ES-I3 (cell line): ENCODE data around the gene MRPS25.

Source experiments
- H3K36me3 ChIP-seq: 2 replicates; pipeline ENCODE4 v1.6.1; 2013; ENCODE audit warnings: mild to moderate bottlenecking, low read length, control low read depth, moderate library complexity; ENCODE audit not compliant: insufficient read depth
- H3K4me1 ChIP-seq: 2 replicates; pipeline ENCODE4 v1.6.1; 2013; ENCODE audit warnings: mild to moderate bottlenecking, control low read depth, low read length; ENCODE audit not compliant: insufficient read depth
- H3K9ac ChIP-seq: 2 replicates; pipeline ENCODE4 v1.6.1; 2013; ENCODE audit warnings: low read depth, mild to moderate bottlenecking, low read length, moderate library complexity
- H3K9me3 ChIP-seq: 2 replicates; pipeline ENCODE4 v1.6.1; 2013; ENCODE audit warnings: mild to moderate bottlenecking, low read length, moderate library complexity; ENCODE audit not compliant: control insufficient read depth, insufficient read depth

Gene MRPS25

GRCh38 chr3:15043408-15044171 is 21.5 kb downstream of the MRPS25 start:
- Histone ChIP-seq H3K9ac (no peak overlapping the region), H3K9me3 (no peaks in the 10 kb centered on the region), H3K4me1 (no peaks in the 10 kb centered on the region), H3K36me3 (peaks cover 41% of the 10 kb centered on the region)

GRCh38 chr3:15042936-15043335 is 22.2 kb downstream of the MRPS25 start:
- Histone ChIP-seq H3K9me3 (no peaks in the 10 kb centered on the region), H3K9ac (no peak overlapping the region), H3K4me1 (no peaks in the 10 kb centered on the region), H3K36me3 (peaks cover 45% of the 10 kb centered on the region)

- Histone ChIP-seq H3K9ac (no peak overlapping the region), H3K9me3 (no peaks in the 10 kb centered on the region), H3K4me1 (no peaks in the 10 kb centered on the region), H3K36me3 (peaks cover 48% of the 10 kb centered on the region)
Observed at GRCh38 chr3:15041950-15042349, 23.2 kb downstream of the MRPS25 start.

- Histone ChIP-seq H3K9me3 (no peaks in the 10 kb centered on the region), H3K36me3 (peaks cover 41% of the 10 kb centered on the region), H3K4me1 (no peaks in the 10 kb centered on the region), H3K9ac (no peak overlapping the region)
Observed at GRCh38 chr3:15040844-15041243, 24.3 kb downstream of the MRPS25 start.

GRCh38 chr3:15038306-15038705 is 26.8 kb downstream of the MRPS25 start:
- no peaks in the 10 kb centered on the region for H3K4me1 ChIP-seq
- H3K9me3 ChIP-seq, result no peaks in the 10 kb centered on the region
- peaks cover 24% of the 10 kb centered on the region for H3K36me3 ChIP-seq
- H3K9ac ChIP-seq, result no peak overlapping the region

GRCh38 chr3:15033103-15033502 is 32.0 kb downstream of the MRPS25 start:
- H3K36me3 ChIP-seq, result peaks cover 17% of the 10 kb centered on the region
- H3K4me1 ChIP-seq, result no peaks in the 10 kb centered on the region

GRCh38 chr3:15032650-15033049 is 32.5 kb downstream of the MRPS25 start:
- H3K9me3 ChIP-seq, result no peaks in the 10 kb centered on the region
- peaks cover 12% of the 10 kb centered on the region for H3K36me3 ChIP-seq
- no peaks in the 10 kb centered on the region for H3K4me1 ChIP-seq
- no peak overlapping the region for H3K9ac ChIP-seq

More at GRCh38 chr3:15033103-15033502, 32.0 kb downstream of the MRPS25 start:
- Histone ChIP-seq H3K9ac (no peak overlapping the region), H3K9me3 (no peaks in the 10 kb centered on the region)

GRCh38 chr3:15029625-15030024 is 35.5 kb downstream of the MRPS25 start:
- H3K9me3 ChIP-seq, result no peaks in the 10 kb centered on the region
- H3K9ac ChIP-seq, result no peak overlapping the region
- no peaks in the 10 kb centered on the region for H3K4me1 ChIP-seq
- H3K36me3 ChIP-seq, result peaks cover 12% of the 10 kb centered on the region

- Histone ChIP-seq H3K4me1 (no peaks in the 10 kb centered on the region), H3K9me3 (no peaks in the 10 kb centered on the region), H3K9ac (no peak overlapping the region), H3K36me3 (peaks cover 17% of the 10 kb centered on the region)
Observed at GRCh38 chr3:15023719-15024118, 41.4 kb downstream of the MRPS25 start.

GRCh38 chr3:15023249-15023648 is 41.9 kb downstream of the MRPS25 start:
- no peaks in the 10 kb centered on the region for H3K4me1 ChIP-seq
- H3K9me3 ChIP-seq, result no peaks in the 10 kb centered on the region
- H3K36me3 ChIP-seq, result peaks cover 17% of the 10 kb centered on the region
- no peak overlapping the region for H3K9ac ChIP-seq

- H3K36me3 ChIP-seq, result peaks cover 12% of the 10 kb centered on the region
- no peaks in the 10 kb centered on the region for H3K4me1 ChIP-seq
- H3K9me3 ChIP-seq, result no peaks in the 10 kb centered on the region
Observed at GRCh38 chr3:15017191-15017590, 47.9 kb downstream of the MRPS25 start.

GRCh38 chr3:15015456-15015855 is 49.7 kb downstream of the MRPS25 start:
- H3K4me1 ChIP-seq, result no peaks in the 10 kb centered on the region
- no peak overlapping the region for H3K9ac ChIP-seq
- H3K9me3 ChIP-seq, result no peaks in the 10 kb centered on the region
- H3K36me3 ChIP-seq, result peaks cover 9% of the 10 kb centered on the region

More at GRCh38 chr3:15017191-15017590, 47.9 kb downstream of the MRPS25 start:
- no peak overlapping the region for H3K9ac ChIP-seq

- Histone ChIP-seq H3K9me3 (no peaks in the 10 kb centered on the region), H3K9ac (no peak overlapping the region), H3K4me1 (no peaks in the 10 kb centered on the region), H3K36me3 (peaks cover 9% of the 10 kb centered on the region)
Observed at GRCh38 chr3:15014606-15015328, 50.3 kb downstream of the MRPS25 start.

- H3K4me1 ChIP-seq, result no peaks in the 10 kb centered on the region
- no peak overlapping the region for H3K9ac ChIP-seq
- H3K9me3 ChIP-seq, result no peaks in the 10 kb centered on the region
- H3K36me3 ChIP-seq, result peaks cover 5% of the 10 kb centered on the region
Observed at GRCh38 chr3:15011174-15011573, 53.9 kb downstream of the MRPS25 start.

- H3K36me3 ChIP-seq, result peaks cover 5% of the 10 kb centered on the region
- no peaks in the 10 kb centered on the region for H3K4me1 ChIP-seq
- H3K9me3 ChIP-seq, result no peaks in the 10 kb centered on the region
- no peak overlapping the region for H3K9ac ChIP-seq
Observed at GRCh38 chr3:15010664-15011063, 54.5 kb downstream of the MRPS25 start.
